K562 (cell line): ENCODE results near the gene TMED10. TPM values are rescaled to one million over a fixed set of nuclear protein-coding genes. Genes with fewer than 3 reads are reported as not detected.

Source experiments
- ATAC-seq: fragments of 200-7000 bp; cut with Tn5 transposase; 3 replicates; pipeline ENCODE4 v1.9.1; 2020; ENCODE audit warnings: moderate library complexity
- BruUV-seq: library from RNA; stranded (reverse); fragments of 400-500 nt; replicated peaks from 2 replicates; lab custom pipeline; 2021; lab: Mats Ljungman, UMichigan
- CTCF ChIA-PET: fragments of 300-600 bp; formaldehyde crosslinking; extraction: SDS; loops from one replicate; lab custom pipeline; 2021; ENCODE audit warnings: low intra/inter-chr PET ratio; lab: Yijun Ruan, JAX
- POLR2A ChIA-PET: fragments of 300-600, 350-650 bp; sonication (Branson Sonifier 250); formaldehyde crosslinking; extraction: SDS; loops from one replicate; lab custom pipeline; 2021; ENCODE audit warnings: antibody characterized with exemption, inconsistent platforms; lab: Yijun Ruan, JAX
- DNase-seq, 4 experiments: peaks; one replicate each; pipeline versions ENCODE4 v3.0.0 to v3.0.0-alpha.2; 2011 to 2018; ENCODE audit warnings: low spot score in 3 of 4, mixed read lengths in 3 of 4; ENCODE audit errors: extremely low read depth in 1 of 4
- FAIRE-seq: peaks from 2 replicates; lab custom pipeline; 2011; peaks lifted over from hg19 to GRCh38; lab: Jason Lieb, UNC
- H2AFZ ChIP-seq: 2 replicates; pipeline ENCODE4 v1.6.0; 2011; ENCODE audit warnings: low read depth, low read length, control low read depth, inconsistent platforms
- H3K27ac ChIP-seq: fragments of 200-600 bp; 3 replicates; pipeline ENCODE4 v1.8.0; 2011; ENCODE audit warnings: low read depth, mild to moderate bottlenecking, control low read depth, inconsistent platforms, low read length, moderate library complexity, mixed read lengths; ENCODE audit errors: extremely low read depth
- H3K27me3 ChIP-seq, 2 experiments: fragments of 300-600 bp in 1 of 2; 2 replicates in 1 of 2; 3 replicates in 1 of 2; pipeline versions ENCODE4 v1.6.0 to v1.8.0; 2011; ENCODE audit warnings: inconsistent platforms in 2 of 2, low read length in 2 of 2, mild to moderate bottlenecking in 1 of 2, mixed read lengths in 1 of 2, moderate library complexity in 1 of 2; ENCODE audit not compliant: control insufficient read depth in 2 of 2, insufficient read depth in 2 of 2
- H3K36me3 ChIP-seq: fragments of 300-600 bp; 3 replicates; pipeline ENCODE4 v1.8.0; 2011; ENCODE audit warnings: mild to moderate bottlenecking, low read length, inconsistent platforms; ENCODE audit not compliant: control insufficient read depth, insufficient read depth
- H3K4me1 ChIP-seq, 2 experiments: fragments of 200-600 bp in 1 of 2; replicated peaks in 1 of 2; 2 replicates in 1 of 2; 3 replicates in 1 of 2; pipeline versions ENCODE4 v1.5.1 to v1.8.0; 2011; ENCODE audit warnings: inconsistent platforms in 2 of 2, low read length in 2 of 2, mild to moderate bottlenecking in 1 of 2, mixed read lengths in 1 of 2, moderate library complexity in 1 of 2; ENCODE audit not compliant: control insufficient read depth in 2 of 2, insufficient read depth in 2 of 2
- H3K4me2 ChIP-seq: 2 replicates; pipeline ENCODE4 v1.6.1; 2011; ENCODE audit warnings: low read length, control low read depth, inconsistent platforms, mixed read lengths; ENCODE audit not compliant: insufficient read depth
- H3K4me3 ChIP-seq: fragments of 200-600 bp; sonication (generic), shearing (Covaris generic); 2 replicates; pipeline ENCODE4 v1.5.1; 2016; ENCODE audit warnings: control low read depth, inconsistent platforms
- H3K79me2 ChIP-seq: fragments of 200-600 bp; 3 replicates; pipeline ENCODE4 v1.8.0; 2011; ENCODE audit warnings: low read length, inconsistent platforms; ENCODE audit not compliant: control insufficient read depth, insufficient read depth
- H3K9ac ChIP-seq, 2 experiments: 2 replicates each; pipeline versions ENCODE4 v1.6.0 to v1.6.1; 2011; ENCODE audit warnings: low read depth in 2 of 2, low read length in 2 of 2, control low read depth in 1 of 2, inconsistent platforms in 1 of 2, mild to moderate bottlenecking in 1 of 2, mixed read lengths in 1 of 2; ENCODE audit not compliant: insufficient read depth in 1 of 2
- H3K9me1 ChIP-seq: one replicate; pipeline ENCODE4 v1.6.0; 2011; ENCODE audit warnings: inconsistent platforms, mild to moderate bottlenecking, low read length, moderate library complexity; ENCODE audit not compliant: control insufficient read depth, insufficient read depth
- H3K9me3 ChIP-seq: replicated peaks from 2 replicates; pipeline ENCODE4 v1.5.1; 2011; ENCODE audit warnings: low read depth, low read length, inconsistent platforms; ENCODE audit not compliant: control insufficient read depth, insufficient read depth
- H4K20me1 ChIP-seq: replicated peaks from 2 replicates; pipeline ENCODE4 v1.6.1; 2011; ENCODE audit warnings: low read length, inconsistent platforms, mixed read lengths; ENCODE audit not compliant: control insufficient read depth, insufficient read depth
- CHD7 ChIP-seq: fragments of 200-600 bp; sonication (generic); IDR thresholded peaks from one replicate; pipeline ENCODE4 v1.6.1; 2012; ENCODE audit warnings: mild to moderate bottlenecking, low read depth, low read length, inconsistent platforms
- NFXL1 ChIP-seq: fragments of 450-650 bp; formaldehyde crosslinking; IDR thresholded peaks from 2 replicates; pipeline ENCODE4 v1.4.0; 2021; ENCODE audit warnings: mild to moderate bottlenecking
- PREB ChIP-seq: sonication (generic); formaldehyde crosslinking; IDR thresholded peaks from 2 replicates; pipeline ENCODE4 v1.8.1; 2023; ENCODE audit warnings: mild to moderate bottlenecking, missing genetic modification reagents
- TSHZ1 ChIP-seq: fragments of 250-450 bp; sonication (Bioruptor Pico); IDR thresholded peaks from 2 replicates; pipeline ENCODE4 v1.4.0; 2020; ENCODE audit warnings: mild to moderate bottlenecking, moderate library complexity
- ZFP36 ChIP-seq: fragments of 150-350 bp; IDR thresholded peaks from 2 replicates; pipeline ENCODE4 v1.6.1; 2018; ENCODE audit warnings: low read length, low read depth; ENCODE audit not compliant: partially characterized antibody
- ZNF212 ChIP-seq: fragments of 450-650 bp; formaldehyde crosslinking; IDR thresholded peaks from 2 replicates; pipeline ENCODE4 v1.4.0; 2020; ENCODE audit warnings: mild to moderate bottlenecking
- ZNF77 ChIP-seq: fragments of 250-450 bp; sonication (Bioruptor Pico); IDR thresholded peaks from 2 replicates; pipeline ENCODE4 v1.5.0; 2020
- WGBS: fragments of 100-300 bp; shearing (Covaris generic); methylation state at CpG from one replicate; pipeline ENCODE4 v1.1.6; 2016; ENCODE audit warnings: low coverage, mixed read lengths; ENCODE audit not compliant: insufficient coverage; ENCODE audit errors: missing lambda C conversion rate; 5-methylcytosine and 5-hydroxymethylcytosine counted together
- in situ Hi-C: fragments of 300-500 bp; cut with MboI; formaldehyde crosslinking; loops from 4 replicates; pipeline ENCODE4 v1.15.0; 2018; ENCODE audit warnings: inconsistent platforms, mixed read lengths
- intact Hi-C: fragments of 100-400 bp; cut with micrococcal nuclease; formaldehyde crosslinking; loops from 2 replicates; pipeline ENCODE4 v1.14.2; 2022
- polyA plus RNA-seq, 8 experiments: library from polyadenylated mRNA; depleted of rRNA in 4 of 8; stranded (reverse) in 5 of 8; unstranded in 3 of 8; fragments of >200 nt; fragmentation: Nextera tagmentation in 2 of 8; fragmentation: Illumina TruSeq in 1 of 8; extraction: Ambion mirVana in 2 of 8; extraction: Trizol in 1 of 8; gene quantifications; 2 replicates each; pipeline versions ENCODE4 v1.2.1 to v1.2.3, GENCODE V29; 2011 to 2014; ENCODE audit warnings: inconsistent platforms in 1 of 8, missing spikeins in 1 of 8
- total RNA-seq, 7 experiments: library from RNA; depleted of rRNA in 6 of 7; stranded (reverse); fragments of >200 nt in 6 of 7; fragmentation: Illumina TruSeq in 2 of 7; extraction: Trizol in 2 of 7; gene quantifications; 2 replicates each; pipeline versions ENCODE4 v1.2.1 to v1.2.3, GENCODE V29; 2011 to 2021; ENCODE audit warnings: low replicate concordance in 1 of 7

The TMED10 gene
- total and polyA plus RNA-seq, 9 of the 15 experiments (the other 6 are each of a cell fraction or from before 2014, with no cell fraction given) = 62.2 to 233 (median 124) TPM

GRCh38 chr14:75098682-75099081, 77.7 kb downstream of the TMED10 start:
- Histone ChIP-seq H3K4me2 (no peak overlapping the region), H4K20me1 (no peaks in the 10 kb centered on the region), H2AFZ (no peak overlapping the region), H3K79me2 (no peaks in the 10 kb centered on the region), H3K4me3 (no peak overlapping the region), H3K9me3 (no peaks in the 10 kb centered on the region), H3K36me3 (peaks cover 46% of the 10 kb centered on the region), H3K9me1 (no peaks in the 10 kb centered on the region), H3K4me1 (no peaks in the 10 kb centered on the region), H3K9ac (no peak overlapping the region), H3K27me3 (no peaks in the 10 kb centered on the region), H3K27ac (no peak overlapping the region)
- intact Hi-C loops = no loop called here
- DNase-seq (no peak), ATAC-seq (no peak), FAIRE-seq (no peak)
- ChIA-PET CTCF (no interaction called here), POLR2A (interaction anchor here (1.3 kb wide), 1 partner anchor 9 kb away, joined by 3 read pairs; no protein-coding TSS in a partner anchor)
- no TSS peak for BruUV-seq
- 0% methylated on average over 1 of the region's 1 CpG for WGBS
- in situ Hi-C loops = no loop called here
- TF ChIP-seq ZNF77 (no peak), ZFP36 (no peak), ZNF212 (no peak), PREB (no peak), TSHZ1 (CRISPR knock-in tag) (no peak), CHD7 (no peak), NFXL1 (CRISPR knock-in tag) (no peak)
